Dermis blood vessel endothelial cell (primary cell): Measurements from ENCODE around the gene NIT2. TPM values are rescaled to one million over a fixed set of nuclear protein-coding genes. Genes with fewer than 3 reads are reported as not detected.
"Not testable (repeated sequence)": the region's sequence is repeated elsewhere in the genome, so short reads cannot be mapped to it uniquely, and the experiment has no call there.

Experiments
- DNase-seq: peaks from one replicate; pipeline ENCODE4 v3.0.0; 2010
- total RNA-seq: library from RNA; depleted of rRNA; stranded (reverse); fragments of >200 nt; gene quantifications from 2 replicates; pipeline ENCODE4 v1.2.3, GENCODE V29; 2014

Gene NIT2, protein sequence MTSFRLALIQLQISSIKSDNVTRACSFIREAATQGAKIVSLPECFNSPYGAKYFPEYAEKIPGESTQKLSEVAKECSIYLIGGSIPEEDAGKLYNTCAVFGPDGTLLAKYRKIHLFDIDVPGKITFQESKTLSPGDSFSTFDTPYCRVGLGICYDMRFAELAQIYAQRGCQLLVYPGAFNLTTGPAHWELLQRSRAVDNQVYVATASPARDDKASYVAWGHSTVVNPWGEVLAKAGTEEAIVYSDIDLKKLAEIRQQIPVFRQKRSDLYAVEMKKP
- 6.5 and 8.4 TPM in 2 replicates for total RNA-seq

- DNase-seq: peak; percentile 84
Measured at GRCh38 chr3:100334488-100335351, at the start of gene NIT2. TSS of gene NIT2 (plus strand) at chr3:100334757. CDS start at chr3:100334792, 35 bp downstream.

- DNase-seq: no peak
Measured at GRCh38 chr3:100288288-100288894, 46.2 kb upstream of the NIT2 start.

GRCh38 chr3:100289339-100289738, 45.2 kb upstream of the NIT2 start:
- DNase-seq: peak; percentile 63

DNA sequence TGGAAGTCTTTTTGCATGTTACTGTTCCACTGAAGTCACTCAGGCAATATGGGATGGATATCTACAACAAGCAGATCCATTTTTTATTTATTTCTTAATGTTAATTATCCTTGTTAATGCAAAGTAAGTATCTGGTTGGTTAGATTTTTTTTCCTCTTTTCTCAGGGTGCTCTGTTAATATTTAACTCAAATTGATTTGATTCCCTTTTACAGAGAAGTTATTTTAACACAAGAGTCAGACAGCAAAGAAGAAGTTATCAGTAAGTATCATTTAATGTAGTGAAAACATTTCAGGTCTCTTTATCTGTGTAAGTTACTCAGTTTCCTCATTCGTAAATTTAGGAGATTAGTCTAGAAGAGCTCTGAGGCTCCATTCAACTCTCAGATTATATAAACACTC, 39.5 kb upstream of the NIT2 start:
- DNase-seq: no peak

DNA sequence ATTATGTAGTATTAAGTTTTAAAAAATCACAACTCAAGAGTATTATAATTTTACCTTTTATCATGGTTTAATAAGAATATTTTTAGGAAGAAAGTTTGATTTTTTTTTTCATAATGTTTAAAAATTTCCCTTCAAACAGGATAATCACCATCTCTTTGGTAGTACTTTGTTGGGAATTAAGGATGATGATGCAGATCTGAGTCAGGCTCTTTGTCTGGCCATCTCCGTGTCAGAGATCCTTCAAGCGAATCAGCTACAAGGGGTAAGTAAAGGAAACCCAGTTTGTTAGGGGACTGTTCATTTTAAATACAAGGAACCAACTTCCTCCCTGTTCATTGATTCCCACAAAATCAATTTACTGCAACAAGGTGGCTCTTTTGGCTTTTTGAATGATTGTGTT, 36.8 kb upstream of the NIT2 start:
- DNase-seq: peak; percentile 43

DNA sequence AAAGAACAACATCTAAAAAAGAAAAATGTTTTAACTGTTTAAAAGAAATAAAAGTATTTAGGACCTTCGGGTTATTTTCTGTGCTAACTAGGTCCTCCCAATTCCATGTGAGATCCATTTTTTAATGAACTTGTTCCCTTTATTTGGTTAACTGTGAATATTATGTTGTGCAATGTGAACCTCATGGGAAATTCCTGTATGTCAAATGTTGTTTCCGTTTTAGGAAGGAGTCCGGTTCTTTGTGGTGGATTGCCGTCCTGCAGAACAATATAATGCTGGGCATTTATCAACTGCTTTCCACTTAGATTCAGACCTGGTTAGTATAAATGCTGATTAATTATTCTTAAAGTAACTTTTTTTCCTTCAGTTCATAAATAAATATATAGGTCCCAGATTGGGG, 35.5 kb upstream of the NIT2 start:
- peak; percentile 68 for DNase-seq

- DNase-seq: no peak
Measured at GRCh38 chr3:100306695-100307094, 27.9 kb upstream of the NIT2 start.

GRCh38 chr3:100310355-100310965, 24.1 kb upstream of the NIT2 start:
- DNase-seq: no peak

GRCh38 chr3:100311011-100311410, 23.5 kb upstream of the NIT2 start:
- no peak for DNase-seq

DNA sequence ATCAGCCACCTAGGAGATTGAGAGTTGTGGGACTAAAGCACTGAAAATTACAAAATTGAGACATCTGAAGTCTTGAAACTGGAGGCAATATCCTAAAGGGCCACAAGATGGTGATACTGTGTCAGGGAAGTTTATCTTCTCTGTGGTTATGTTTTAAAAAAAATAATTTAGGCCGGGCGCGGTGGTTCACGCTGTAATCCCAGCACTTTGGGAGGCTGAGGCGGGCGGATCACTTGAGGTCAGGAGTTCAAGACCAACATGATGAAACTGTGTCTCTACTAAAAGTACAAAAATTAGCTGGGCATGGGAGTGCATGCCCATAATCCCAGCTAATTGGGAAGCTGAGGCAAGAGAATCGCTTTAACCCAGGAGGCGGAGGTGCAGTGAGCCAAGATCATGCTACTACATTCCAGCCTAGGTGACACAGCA, 17.9 kb upstream of the NIT2 start:
- peak; percentile 77 for DNase-seq

GRCh38 chr3:100317912-100318311, 16.6 kb upstream of the NIT2 start:
- DNase-seq: no peak

- DNase-seq: no peak
Measured at GRCh38 chr3:100319951-100320350, 14.6 kb upstream of the NIT2 start.

- no peak for DNase-seq
Measured at GRCh38 chr3:100324044-100324443, 10.5 kb upstream of the NIT2 start.

DNA sequence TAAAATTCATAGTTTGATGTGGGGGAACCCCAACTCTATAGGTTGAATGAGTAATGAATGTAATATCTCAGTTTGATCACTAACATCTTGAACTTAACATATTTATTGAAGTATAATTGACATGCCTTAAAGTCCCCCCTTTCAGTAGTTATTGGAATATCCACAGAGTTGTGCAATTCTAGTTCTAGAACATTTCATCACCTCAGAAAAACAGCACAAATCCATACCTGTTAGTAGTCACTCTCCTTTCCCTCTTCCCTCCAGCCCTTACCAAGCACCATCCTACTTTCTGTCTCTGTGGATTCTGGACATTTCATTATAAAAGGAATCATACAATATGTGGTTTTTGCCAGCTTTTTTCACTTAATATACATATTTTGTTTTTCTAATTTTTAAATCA, 8.7 kb upstream of the NIT2 start:
- DNase-seq: no peak

- DNase-seq: not testable (repeated sequence)
Measured at GRCh38 chr3:100327377-100327776, 7.2 kb upstream of the NIT2 start.

DNA sequence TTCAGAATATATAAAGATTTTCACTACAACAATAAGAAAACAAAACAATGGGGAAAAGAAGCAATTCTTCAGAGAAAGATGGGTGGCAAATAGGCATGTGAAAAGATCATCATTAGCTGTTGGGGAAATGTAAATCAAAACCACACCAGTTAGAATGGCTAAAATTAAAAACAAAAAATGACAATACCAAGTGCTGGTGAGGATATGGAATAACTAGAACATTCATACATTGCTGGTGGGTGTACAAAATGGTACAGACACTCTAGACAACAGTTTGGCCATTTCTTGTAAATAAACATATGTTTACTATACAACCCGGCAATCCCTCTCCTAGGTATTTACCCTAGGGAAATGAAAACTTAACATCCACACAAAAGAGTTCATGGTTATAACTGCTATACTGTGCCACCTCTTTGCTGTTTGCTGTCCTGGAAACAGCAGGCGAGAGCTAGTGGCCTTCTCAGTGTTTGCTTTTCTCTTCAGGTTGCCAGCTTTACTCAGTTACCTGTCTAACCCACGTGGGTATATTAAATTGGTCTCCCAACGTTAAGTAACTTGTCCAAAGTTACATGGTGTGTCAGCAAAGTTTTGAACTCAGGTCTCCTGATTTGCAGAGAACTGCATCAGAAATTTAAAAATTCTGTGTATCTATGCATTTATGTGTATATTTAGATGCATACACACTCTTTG, 4.6 kb upstream of the NIT2 start:
- DNase-seq: no peak

GRCh38 chr3:100330651-100331050, 3.9 kb upstream of the NIT2 start:
- DNase-seq: no peak

GRCh38 chr3:100331660-100332059, 2.9 kb upstream of the NIT2 start:
- no peak for DNase-seq

GRCh38 chr3:100333051-100333450, 1.5 kb upstream of the NIT2 start:
- no peak for DNase-seq

GRCh38 chr3:100333970-100334487, 528 bp upstream of the NIT2 start:
- DNase-seq: no peak

GRCh38 chr3:100335434-100335833, 877 bp downstream of the NIT2 start:
- peak; percentile 1 for DNase-seq

GRCh38 chr3:100336229-100336628, 1.7 kb downstream of the NIT2 start:
- not testable (repeated sequence) for DNase-seq
